SK-N-SH (cell line): ENCODE results near the gene XCR1.

ENCODE experiments used
- CTCF ChIP-seq: fragments of 200-600 bp; sonication (generic); IDR thresholded peaks from 2 replicates; pipeline ENCODE4 v1.6.1; 2017; ENCODE audit warnings: antibody characterized with exemption, mild to moderate bottlenecking, moderate library complexity
- NFIC ChIP-seq: IDR thresholded peaks from 2 replicates; pipeline ENCODE4 v1.4.0; 2012; ENCODE audit warnings: borderline replicate concordance
- TAF1 ChIP-seq: IDR thresholded peaks from 2 replicates; pipeline ENCODE4 v1.6.1; 2012; ENCODE audit warnings: low read depth, mild to moderate bottlenecking, low read length, moderate library complexity, borderline replicate concordance

- no peak for TF ChIP-seq TAF1
- no peak for TF ChIP-seq CTCF
- no peak for TF ChIP-seq NFIC
Measured at GRCh38 chr3:46010519-46011113, 16.7 kb downstream of the XCR1 start.
